Stomach (tissue), 9 donors: ENCODE measurements around the gene USP21. TPM values are rescaled to one million over a fixed set of nuclear protein-coding genes. Genes with fewer than 3 reads are reported as not detected.
A peak's percentile ranks its signal among the peaks of the same experiment; 100 is the strongest.

Experiments
- DNase-seq, 2 donors: peaks; one replicate each; pipeline versions ENCODE4 v3.0.0 to v3.0.0-alpha.2; 2013 to 2019
- H3K27ac ChIP-seq, 5 donors: fragments of 200-600 bp in 4 of 5; sonication (generic) in 4 of 5; one replicate each; pipeline ENCODE4 v1.5.1; 2013 to 2019; ENCODE audit warnings: mild to moderate bottlenecking in 1 of 5, moderate library complexity in 1 of 5
- H3K27me3 ChIP-seq, 3 donors: fragments of 200-600 bp; sonication (generic); one replicate each; pipeline ENCODE4 v1.5.1; 2017 to 2019; ENCODE audit warnings: mixed run types in 1 of 3
- H3K36me3 ChIP-seq, 4 donors: fragments of 200-600 bp; sonication (generic); 1 replicate in 3 of 4; 2 replicates in 1 of 4; pipeline ENCODE4 v1.5.1; 2016 to 2019
- H3K4me1 ChIP-seq, 4 donors: fragments of 200-600 bp; sonication (generic); one replicate each; pipeline ENCODE4 v1.5.1; 2016 to 2019
- H3K4me3 ChIP-seq, 4 donors: fragments of 200-600 bp; sonication (generic) in 3 of 4; one replicate each; pipeline ENCODE4 v1.5.1; 2016 to 2019; ENCODE audit warnings: mild to moderate bottlenecking in 1 of 4
- H3K9me3 ChIP-seq, 4 donors: fragments of 200-600 bp; sonication (generic); one replicate each; pipeline ENCODE4 v1.5.1; 2016 to 2019
- EP300 ChIP-seq: sonication (generic); formaldehyde crosslinking; IDR thresholded peaks from one replicate; pipeline ENCODE4 v1.6.1; 2017; ENCODE audit warnings: antibody characterized with exemption
- POLR2A ChIP-seq, 4 donors: fragments of 450-650 bp; IDR thresholded peaks; one replicate each; pipeline ENCODE4 v1.6.1; 2016; ENCODE audit warnings: antibody characterized with exemption in 4 of 4, control low read depth in 2 of 4, mild to moderate bottlenecking in 1 of 4, moderate library complexity in 1 of 4
- POLR2AphosphoS5 ChIP-seq, 3 donors: sonication (generic); formaldehyde crosslinking; IDR thresholded peaks; one replicate each; pipeline ENCODE4 v1.6.1; 2016; ENCODE audit warnings: antibody characterized with exemption in 3 of 3
- WGBS, 5 donors: extraction: QIAGEN DNeasy Blood & Tissue Kit in 3 of 5; methylation state at CpG; one replicate each; pipeline versions ENCODE4 v1.1.5 to v1.1.7; 2013 to 2018; 5-methylcytosine and 5-hydroxymethylcytosine counted together
- intact Hi-C: fragments of 100-400 bp; cut with DNase I; formaldehyde crosslinking; loops from one replicate; pipeline ENCODE4 v1.15.1; 2023; ENCODE audit warnings: low total_unique reads
- polyA plus RNA-seq, 3 donors: library from polyadenylated mRNA; stranded (reverse); fragments of 200-250 nt; gene quantifications; one replicate each; pipeline ENCODE4 v1.2.3, GENCODE V29; 2013
- total RNA-seq, 5 donors: library from RNA; depleted of rRNA; stranded (reverse); fragments of >200 nt; gene quantifications; one replicate each; pipeline versions ENCODE4 v1.1.0 to v1.2.3, GENCODE V29; 2014 to 2016
- TF ChIP-seq, protein P1 (sequence below), 7 experiments: fragments of 450-650 bp in 4 of 7; fragments of 200-600 bp in 3 of 7; sonication (generic) in 3 of 7; IDR thresholded peaks; one replicate each; pipeline ENCODE4 v1.5.1; 2016 to 2019; ENCODE audit warnings: antibody characterized with exemption in 7 of 7, control low read depth in 2 of 7, mild to moderate bottlenecking in 1 of 7
- donor health status: healthy with polysubstance abuse.
- donor health status: Bipolar disorder and iron deficiency.
- donor health status: healthy.

USP21 gene
- total and polyA plus RNA-seq, 8 donors = 13.6 to 35.3 (median 19.9) TPM

GRCh38 chr1:161132410-161133219 is 26.7 kb upstream of the USP21 start, which contains the start of gene DEDD:
TSS of gene DEDD (minus strand) at chr1:161132667. CDS start at chr1:161124462, 8,205 bp downstream.
- Histone ChIP-seq H3K4me3 (peak within 1 kb of the TSS; percentile 66 to 79 (median 74)), H3K27me3 (no peaks in the 10 kb centered on the region), H3K9me3 (no peaks in the 10 kb centered on the region), H3K36me3 (peaks cover 14 to 28% (median 23%) of the 10 kb centered on the region in 4 donors), H3K27ac (peak within 1 kb of the TSS; percentile 90 to 97 (median 96)), H3K4me1 (peaks cover 28 to 64% (median 53%) of the 10 kb centered on the region in 4 donors)
- intact Hi-C loops = no loop called here
- peak; percentile 93 to 98 for DNase-seq
- 0 to 1% (median 0%) methylated on average over 54 to 68 of the region's 68 CpGs for WGBS, 5 donors
- TF ChIP-seq POLR2A (IDR thresholded peaks at IDR 0.05) (no peak), EP300 (peak; percentile 69), POLR2AphosphoS5 (IDR thresholded peaks at IDR 0.05) (peak; percentile 39 to 80 (median 59))
- TF ChIP-seq, protein P1, sequence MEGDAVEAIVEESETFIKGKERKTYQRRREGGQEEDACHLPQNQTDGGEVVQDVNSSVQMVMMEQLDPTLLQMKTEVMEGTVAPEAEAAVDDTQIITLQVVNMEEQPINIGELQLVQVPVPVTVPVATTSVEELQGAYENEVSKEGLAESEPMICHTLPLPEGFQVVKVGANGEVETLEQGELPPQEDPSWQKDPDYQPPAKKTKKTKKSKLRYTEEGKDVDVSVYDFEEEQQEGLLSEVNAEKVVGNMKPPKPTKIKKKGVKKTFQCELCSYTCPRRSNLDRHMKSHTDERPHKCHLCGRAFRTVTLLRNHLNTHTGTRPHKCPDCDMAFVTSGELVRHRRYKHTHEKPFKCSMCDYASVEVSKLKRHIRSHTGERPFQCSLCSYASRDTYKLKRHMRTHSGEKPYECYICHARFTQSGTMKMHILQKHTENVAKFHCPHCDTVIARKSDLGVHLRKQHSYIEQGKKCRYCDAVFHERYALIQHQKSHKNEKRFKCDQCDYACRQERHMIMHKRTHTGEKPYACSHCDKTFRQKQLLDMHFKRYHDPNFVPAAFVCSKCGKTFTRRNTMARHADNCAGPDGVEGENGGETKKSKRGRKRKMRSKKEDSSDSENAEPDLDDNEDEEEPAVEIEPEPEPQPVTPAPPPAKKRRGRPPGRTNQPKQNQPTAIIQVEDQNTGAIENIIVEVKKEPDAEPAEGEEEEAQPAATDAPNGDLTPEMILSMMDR (IDR thresholded peaks at IDR 0.05) = no peak

DNA sequence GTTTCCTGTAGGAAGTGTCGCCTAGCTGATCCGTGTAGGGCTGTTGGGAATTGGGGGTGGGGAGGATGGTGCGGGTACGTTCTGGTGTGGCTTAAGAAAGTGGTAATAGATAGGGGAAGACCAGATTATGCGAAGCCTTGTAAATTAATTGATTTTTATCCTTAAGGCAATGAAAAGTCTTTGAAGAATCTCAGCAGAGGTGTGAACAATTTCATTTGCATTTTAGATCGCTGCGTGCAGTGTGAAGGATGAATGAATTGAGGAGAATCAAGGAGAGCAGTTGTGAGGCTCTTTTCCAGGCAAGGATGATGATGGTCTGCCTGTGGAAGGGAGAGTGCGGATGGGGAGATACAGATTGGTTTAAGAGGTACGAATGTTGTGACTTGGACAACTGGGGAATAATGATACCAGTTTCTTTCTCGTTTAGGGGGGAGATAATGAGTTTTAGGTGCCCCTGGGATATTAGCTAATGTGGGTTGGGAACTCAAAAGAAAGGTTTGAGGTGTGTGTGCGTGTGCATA is 26.0 kb upstream of the USP21 start:
- intact Hi-C loops = no loop called here
- peak in 1 of 2 donors; percentile 26 for DNase-seq
- peak overlapping the region; percentile 66 to 79 (median 74) for H3K4me3 ChIP-seq
- WGBS, 5 donors = 4% methylated on average over 11 of the region's 11 CpGs
- no peaks in the 10 kb centered on the region for H3K27me3 ChIP-seq
- H3K4me1 ChIP-seq = peaks cover 28 to 64% (median 47%) of the 10 kb centered on the region in 4 donors
- TF ChIP-seq POLR2AphosphoS5 (IDR thresholded peaks at IDR 0.05) = no peak
- TF ChIP-seq, protein P1 (IDR thresholded peaks at IDR 0.05) = no peak
- TF ChIP-seq EP300 = no peak
- TF ChIP-seq POLR2A (IDR thresholded peaks at IDR 0.05) = no peak
- H3K9me3 ChIP-seq = no peaks in the 10 kb centered on the region
- H3K36me3 ChIP-seq = peaks cover 12 to 22% (median 17%) of the 10 kb centered on the region in 4 donors
- peak overlapping the region; percentile 90 to 97 (median 96) for H3K27ac ChIP-seq

GRCh38 chr1:161137881-161138280 is 21.4 kb upstream of the USP21 start:
- WGBS, 5 donors = 72 to 80% (median 75%) methylated on average over 3 of the region's 3 CpGs
- H3K27me3 ChIP-seq = no peaks in the 10 kb centered on the region
- peak overlapping the region in 2 of 5 donors; percentile 15 to 16 for H3K27ac ChIP-seq
- peaks cover 10 to 29% (median 20%) of the 10 kb centered on the region in 4 donors for H3K4me1 ChIP-seq
- TF ChIP-seq, protein P1 (IDR thresholded peaks at IDR 0.05) = no peak
- TF ChIP-seq POLR2AphosphoS5 (IDR thresholded peaks at IDR 0.05) = no peak
- TF ChIP-seq POLR2A (IDR thresholded peaks at IDR 0.05) = no peak
- no peak for TF ChIP-seq EP300
- DNase-seq = no peak
- no peak overlapping the region for H3K4me3 ChIP-seq
- H3K9me3 ChIP-seq = no peaks in the 10 kb centered on the region
- intact Hi-C loops = no loop called here
- peaks cover 0 to 5% (median 0%) of the 10 kb centered on the region in 4 donors for H3K36me3 ChIP-seq

GRCh38 chr1:161138431-161138830 is 20.9 kb upstream of the USP21 start:
- Histone ChIP-seq H3K27me3 (no peaks in the 10 kb centered on the region), H3K27ac (peak overlapping the region in 1 of 5 donors; percentile 15), H3K4me1 (peaks cover 10 to 26% (median 17%) of the 10 kb centered on the region in 4 donors), H3K9me3 (no peaks in the 10 kb centered on the region), H3K4me3 (no peak overlapping the region), H3K36me3 (peaks cover 0 to 5% (median 0%) of the 10 kb centered on the region in 4 donors)
- intact Hi-C loops = no loop called here
- no peak for DNase-seq
- 73 to 89% (median 86%) methylated on average over 1 of the region's 1 CpG for WGBS, 5 donors
- TF ChIP-seq POLR2AphosphoS5 (IDR thresholded peaks at IDR 0.05) (no peak), EP300 (no peak), POLR2A (IDR thresholded peaks at IDR 0.05) (no peak)
- TF ChIP-seq, protein P1 (IDR thresholded peaks at IDR 0.05) = no peak
